ENCODE measurements around the gene RTN4.

RTN4 gene

GRCh38 chr2:54964271-54964670 lies 86.0 kb downstream of the RTN4 start:
- Histone ChIP-seq H3K36me3 (ENCODE audit: insufficient read depth, low read depth, low read length) (no peaks in the 10 kb centered on the region), H3K4me3 (ENCODE audit: low read length) (no peak overlapping the region), H3K4me1 (ENCODE audit: insufficient read depth, low read length) (peaks cover 8% of the 10 kb centered on the region), H3K9me3 (ENCODE audit: insufficient read depth, low read depth, low read length) (no peaks in the 10 kb centered on the region), H3K27me3 (ENCODE audit: insufficient read depth, low read length) (no peaks in the 10 kb centered on the region), H3K9ac (ENCODE audit: low read depth, low read length) (no peak overlapping the region), H3K27ac (ENCODE audit: low read length) (no peak overlapping the region)

- no peak overlapping the region for H3K4me3 ChIP-seq (ENCODE audit: low read length)
- H3K36me3 ChIP-seq (ENCODE audit: insufficient read depth, low read depth, low read length), result no peaks in the 10 kb centered on the region
- H3K9me3 ChIP-seq (ENCODE audit: insufficient read depth, low read depth, low read length), result no peaks in the 10 kb centered on the region
- peaks cover 8% of the 10 kb centered on the region for H3K4me1 ChIP-seq (ENCODE audit: insufficient read depth, low read length)
- H3K9ac ChIP-seq (ENCODE audit: low read depth, low read length), result no peak overlapping the region
- H3K27me3 ChIP-seq (ENCODE audit: insufficient read depth, low read length), result no peaks in the 10 kb centered on the region
- H3K27ac ChIP-seq (ENCODE audit: low read length), result no peak overlapping the region
Observed at GRCh38 chr2:54963476-54963875, 86.8 kb downstream of the RTN4 start.

DNA sequence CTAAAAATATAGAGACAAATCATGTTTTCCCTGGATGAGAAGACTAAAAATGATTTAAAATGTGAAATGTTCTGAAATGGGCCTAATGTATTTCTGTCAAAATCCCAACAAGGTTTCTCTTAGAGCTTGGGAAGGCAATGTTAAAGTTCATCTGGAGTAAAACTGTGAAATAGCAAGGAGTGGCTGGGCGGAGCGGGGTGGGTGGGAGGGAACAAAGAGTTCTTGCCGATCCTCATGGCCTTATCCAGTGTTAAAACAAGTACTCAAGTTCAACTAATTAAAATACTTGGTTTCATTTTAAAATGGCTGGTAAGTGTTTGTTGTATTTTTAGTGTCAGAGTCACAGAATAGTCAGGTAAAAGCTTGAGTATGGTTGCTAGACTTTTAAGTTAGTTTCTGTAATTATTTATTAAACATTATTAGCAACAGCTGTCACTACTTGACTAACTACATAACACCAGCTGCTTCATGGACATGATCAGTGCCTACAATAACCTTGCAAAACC lies 87.3 kb downstream of the RTN4 start:
- H3K27me3 ChIP-seq (ENCODE audit: insufficient read depth, low read length), result no peaks in the 10 kb centered on the region
- H3K9me3 ChIP-seq (ENCODE audit: insufficient read depth, low read depth, low read length), result no peaks in the 10 kb centered on the region
- H3K36me3 ChIP-seq (ENCODE audit: insufficient read depth, low read depth, low read length), result no peaks in the 10 kb centered on the region
- H3K4me1 ChIP-seq (ENCODE audit: insufficient read depth, low read length), result peaks cover 8% of the 10 kb centered on the region
- no peak overlapping the region for H3K9ac ChIP-seq (ENCODE audit: low read depth, low read length)
- no peak overlapping the region for H3K27ac ChIP-seq (ENCODE audit: low read length)
- no peak overlapping the region for H3K4me3 ChIP-seq (ENCODE audit: low read length)

DNA sequence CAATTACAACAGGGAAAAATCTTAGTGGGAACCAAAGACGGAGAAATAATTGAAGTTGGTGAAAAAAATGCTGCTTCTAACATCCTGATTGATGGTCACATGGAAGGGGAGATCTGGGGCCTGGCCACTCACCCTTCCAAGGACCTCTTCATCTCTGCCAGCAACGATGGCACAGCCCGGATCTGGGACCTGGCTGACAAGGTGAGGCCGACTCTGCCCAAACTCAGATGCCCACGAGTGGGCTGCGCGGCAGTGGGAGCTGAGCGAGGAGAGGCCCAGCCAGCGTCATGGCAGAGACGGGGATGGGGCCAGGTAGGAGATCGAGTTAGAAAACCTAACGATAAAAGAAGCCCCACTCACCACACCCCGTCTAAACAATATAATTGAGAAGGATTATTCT lies 87.7 kb downstream of the RTN4 start:
- Histone ChIP-seq H3K4me1 (ENCODE audit: insufficient read depth, low read length) (peaks cover 8% of the 10 kb centered on the region), H3K9ac (ENCODE audit: low read depth, low read length) (no peak overlapping the region), H3K27ac (ENCODE audit: low read length) (no peak overlapping the region), H3K9me3 (ENCODE audit: insufficient read depth, low read depth, low read length) (no peaks in the 10 kb centered on the region), H3K36me3 (ENCODE audit: insufficient read depth, low read depth, low read length) (no peaks in the 10 kb centered on the region), H3K4me3 (ENCODE audit: low read length) (no peak overlapping the region), H3K27me3 (ENCODE audit: insufficient read depth, low read length) (no peaks in the 10 kb centered on the region)

DNA sequence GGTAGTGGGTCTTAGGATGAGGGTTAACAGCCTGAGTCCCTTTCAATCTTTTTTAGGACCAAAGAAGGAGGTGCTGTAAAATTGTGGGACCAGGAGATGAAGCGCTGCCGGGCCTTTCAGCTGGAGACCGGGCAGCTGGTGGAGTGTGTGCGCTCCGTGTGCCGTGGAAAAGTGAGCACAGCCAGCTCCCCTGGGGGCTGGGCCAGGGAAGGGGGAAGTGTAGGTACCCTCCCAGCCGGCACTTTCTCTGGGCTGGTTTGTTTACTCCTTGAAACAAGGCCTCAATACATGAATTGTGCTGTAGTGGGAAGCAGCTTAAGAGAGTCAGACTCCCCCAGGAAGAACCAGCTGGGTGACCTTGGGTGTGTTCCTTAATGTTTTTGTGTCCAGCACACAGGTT lies 90.1 kb downstream of the RTN4 start:
- Histone ChIP-seq H3K9me3 (ENCODE audit: insufficient read depth, low read depth, low read length) (no peaks in the 10 kb centered on the region), H3K27ac (ENCODE audit: low read length) (no peak overlapping the region), H3K4me1 (ENCODE audit: insufficient read depth, low read length) (peaks cover 4% of the 10 kb centered on the region; the same call in 1 of the 2 replicates), H3K36me3 (ENCODE audit: insufficient read depth, low read depth, low read length) (no peaks in the 10 kb centered on the region), H3K9ac (ENCODE audit: low read depth, low read length) (no peak overlapping the region), H3K27me3 (ENCODE audit: insufficient read depth, low read length) (no peaks in the 10 kb centered on the region), H3K4me3 (ENCODE audit: low read length) (no peak overlapping the region)

GRCh38 chr2:54958717-54959371 lies 91.4 kb downstream of the RTN4 start:
- Histone ChIP-seq H3K27me3 (ENCODE audit: insufficient read depth, low read length) (no peaks in the 10 kb centered on the region), H3K9me3 (ENCODE audit: insufficient read depth, low read depth, low read length) (no peaks in the 10 kb centered on the region), H3K9ac (ENCODE audit: low read depth, low read length) (no peak overlapping the region), H3K27ac (ENCODE audit: low read length) (no peak overlapping the region), H3K4me3 (ENCODE audit: low read length) (no peak overlapping the region), H3K36me3 (ENCODE audit: insufficient read depth, low read depth, low read length) (no peaks in the 10 kb centered on the region), H3K4me1 (ENCODE audit: insufficient read depth, low read length) (peaks cover 4% of the 10 kb centered on the region; the same call in 1 of the 2 replicates)

DNA sequence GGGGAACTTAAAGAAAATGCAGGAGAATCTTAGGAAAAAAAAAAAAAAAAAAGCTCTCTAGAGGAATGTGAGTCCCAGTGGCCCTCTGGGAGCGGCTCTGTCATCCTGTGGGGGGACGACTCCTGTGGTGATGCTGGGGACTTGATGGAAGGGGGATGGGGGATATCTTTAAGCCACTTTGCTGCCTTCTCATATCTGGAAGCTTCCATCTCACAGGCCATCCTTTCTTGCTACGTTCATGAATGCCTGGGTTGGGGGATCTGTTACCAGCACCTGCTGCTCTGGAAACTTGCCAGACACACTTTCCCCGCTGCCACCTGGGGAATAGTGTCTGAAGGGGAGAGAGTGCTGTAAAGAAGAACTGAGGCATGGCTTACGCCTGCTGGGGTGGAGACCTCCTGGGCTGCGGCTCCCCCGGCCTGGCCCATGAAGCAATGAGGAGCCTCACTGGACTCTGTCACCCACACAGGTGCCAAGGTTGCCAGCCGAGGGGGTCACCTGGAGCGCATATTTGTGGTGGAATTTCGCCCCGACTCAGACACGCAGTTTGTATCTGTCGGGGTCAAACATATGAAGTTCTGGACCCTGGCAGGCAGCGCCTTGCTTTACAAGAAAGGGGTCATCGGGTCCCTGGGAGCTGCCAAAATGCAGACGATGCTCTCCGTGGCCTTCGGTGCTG lies 92.8 kb downstream of the RTN4 start:
- peaks cover 4% of the 10 kb centered on the region; the same call in 1 of the 2 replicates for H3K4me1 ChIP-seq (ENCODE audit: insufficient read depth, low read length)

DNA sequence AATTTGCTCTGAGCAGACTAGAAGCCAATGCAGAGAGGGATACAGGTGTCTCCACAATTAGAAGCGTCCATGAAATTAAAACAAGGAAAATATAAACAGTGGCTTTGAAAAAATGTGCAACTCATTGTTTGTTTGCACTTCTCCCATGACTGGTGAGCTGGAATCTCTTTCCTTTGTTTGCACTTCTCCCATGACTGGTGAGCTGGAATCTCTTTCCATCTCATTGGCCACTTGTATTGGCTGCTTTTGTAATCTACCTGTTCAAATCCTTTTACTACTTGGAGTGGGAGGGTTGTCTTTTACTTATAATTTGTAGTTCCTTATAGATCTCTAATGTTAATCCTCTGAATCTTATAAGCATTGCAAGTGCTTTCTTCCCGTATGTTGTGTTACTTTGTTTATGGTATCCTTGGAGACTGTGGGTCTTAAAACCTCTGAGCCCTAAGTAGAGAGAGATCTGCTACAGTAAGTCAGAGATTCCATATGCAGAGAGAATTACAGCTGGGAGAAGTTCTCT lies 94.1 kb downstream of the RTN4 start:
- Histone ChIP-seq H3K27me3 (ENCODE audit: insufficient read depth, low read length) (no peaks in the 10 kb centered on the region), H3K4me1 (ENCODE audit: insufficient read depth, low read length) (peaks cover 4% of the 10 kb centered on the region; the same call in 1 of the 2 replicates), H3K27ac (ENCODE audit: low read length) (no peak overlapping the region), H3K36me3 (ENCODE audit: insufficient read depth, low read depth, low read length) (no peaks in the 10 kb centered on the region), H3K9me3 (ENCODE audit: insufficient read depth, low read depth, low read length) (no peaks in the 10 kb centered on the region), H3K4me3 (ENCODE audit: low read length) (no peak overlapping the region), H3K9ac (ENCODE audit: low read depth, low read length) (no peak overlapping the region)

More for the DNA sequence above, 92.8 kb downstream of the RTN4 start:
- H3K4me3 ChIP-seq (ENCODE audit: low read length), result no peak overlapping the region
- H3K9me3 ChIP-seq (ENCODE audit: insufficient read depth, low read depth, low read length), result no peaks in the 10 kb centered on the region
- no peak overlapping the region for H3K27ac ChIP-seq (ENCODE audit: low read length)
- no peak overlapping the region for H3K9ac ChIP-seq (ENCODE audit: low read depth, low read length)
- H3K36me3 ChIP-seq (ENCODE audit: insufficient read depth, low read depth, low read length), result no peaks in the 10 kb centered on the region
- no peaks in the 10 kb centered on the region for H3K27me3 ChIP-seq (ENCODE audit: insufficient read depth, low read length)

GRCh38 chr2:54955358-54956110 lies 94.7 kb downstream of the RTN4 start:
- Histone ChIP-seq H3K4me3 (ENCODE audit: low read length) (no peak overlapping the region), H3K9ac (ENCODE audit: low read depth, low read length) (no peak overlapping the region), H3K9me3 (ENCODE audit: insufficient read depth, low read depth, low read length) (no peaks in the 10 kb centered on the region), H3K27me3 (ENCODE audit: insufficient read depth, low read length) (no peaks in the 10 kb centered on the region), H3K27ac (ENCODE audit: low read length) (no peak overlapping the region), H3K36me3 (ENCODE audit: insufficient read depth, low read depth, low read length) (no peaks in the 10 kb centered on the region), H3K4me1 (ENCODE audit: insufficient read depth, low read length) (peaks cover 4% of the 10 kb centered on the region; the same call in 1 of the 2 replicates)

- H3K4me1 ChIP-seq (ENCODE audit: insufficient read depth, low read length), result peaks cover 4% of the 10 kb centered on the region; the same call in 1 of the 2 replicates
- no peak overlapping the region for H3K9ac ChIP-seq (ENCODE audit: low read depth, low read length)
- H3K27ac ChIP-seq (ENCODE audit: low read length), result no peak overlapping the region
- no peak overlapping the region for H3K4me3 ChIP-seq (ENCODE audit: low read length)
- no peaks in the 10 kb centered on the region for H3K36me3 ChIP-seq (ENCODE audit: insufficient read depth, low read depth, low read length)
- no peaks in the 10 kb centered on the region for H3K9me3 ChIP-seq (ENCODE audit: insufficient read depth, low read depth, low read length)
- H3K27me3 ChIP-seq (ENCODE audit: insufficient read depth, low read length), result no peaks in the 10 kb centered on the region
Observed at GRCh38 chr2:54954705-54955357, 95.4 kb downstream of the RTN4 start.

DNA sequence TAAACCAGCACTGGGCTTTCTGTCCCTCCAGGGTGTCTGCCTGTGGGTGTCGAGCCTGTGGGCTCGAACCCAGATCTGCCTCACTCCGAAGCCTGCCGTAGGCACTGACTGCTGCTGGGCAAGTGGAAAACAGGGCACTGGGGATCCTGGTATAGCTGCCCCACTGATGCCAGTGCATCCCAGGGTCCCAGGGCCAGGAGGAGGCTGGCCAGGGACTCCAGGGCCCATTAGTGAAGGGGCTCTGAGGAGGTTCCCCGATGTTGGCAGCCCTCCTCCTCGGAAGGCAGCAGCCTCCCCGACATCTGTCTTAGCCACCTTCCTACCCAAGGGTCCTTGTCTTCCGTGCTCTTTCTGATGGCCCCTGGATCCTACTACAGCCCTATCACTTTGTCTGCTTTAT lies 96.1 kb downstream of the RTN4 start:
- H3K9ac ChIP-seq (ENCODE audit: low read depth, low read length), result no peak overlapping the region
- H3K27ac ChIP-seq (ENCODE audit: low read length), result no peak overlapping the region
- H3K9me3 ChIP-seq (ENCODE audit: insufficient read depth, low read depth, low read length), result no peaks in the 10 kb centered on the region

More for the DNA sequence above, 96.1 kb downstream of the RTN4 start:
- Histone ChIP-seq H3K4me3 (ENCODE audit: low read length) (no peak overlapping the region), H3K27me3 (ENCODE audit: insufficient read depth, low read length) (no peaks in the 10 kb centered on the region), H3K36me3 (ENCODE audit: insufficient read depth, low read depth, low read length) (no peaks in the 10 kb centered on the region), H3K4me1 (ENCODE audit: insufficient read depth, low read length) (peaks cover 4% of the 10 kb centered on the region; the same call in 1 of the 2 replicates)
